Dermis microvascular lymphatic vessel endothelial cell (primary cell): Measurements from ENCODE around the gene DNMT3L. TPM values are rescaled to one million over a fixed set of nuclear protein-coding genes. Genes with fewer than 3 reads are reported as not detected.

Experiments used
- DNase-seq, 2 donors: peaks; one replicate each; pipeline versions ENCODE4 v3.0.0 to v3.0.0-alpha.2; 2010; ENCODE audit warnings: low read depth in 2 of 2
- total RNA-seq: library from RNA; depleted of rRNA; stranded (reverse); fragments of >200 nt; gene quantifications from 2 replicates; pipeline ENCODE4 v1.2.1, GENCODE V29; 2014

The DNMT3L gene
- total RNA-seq, 1 donor from 2014 or later: not detected

DNA sequence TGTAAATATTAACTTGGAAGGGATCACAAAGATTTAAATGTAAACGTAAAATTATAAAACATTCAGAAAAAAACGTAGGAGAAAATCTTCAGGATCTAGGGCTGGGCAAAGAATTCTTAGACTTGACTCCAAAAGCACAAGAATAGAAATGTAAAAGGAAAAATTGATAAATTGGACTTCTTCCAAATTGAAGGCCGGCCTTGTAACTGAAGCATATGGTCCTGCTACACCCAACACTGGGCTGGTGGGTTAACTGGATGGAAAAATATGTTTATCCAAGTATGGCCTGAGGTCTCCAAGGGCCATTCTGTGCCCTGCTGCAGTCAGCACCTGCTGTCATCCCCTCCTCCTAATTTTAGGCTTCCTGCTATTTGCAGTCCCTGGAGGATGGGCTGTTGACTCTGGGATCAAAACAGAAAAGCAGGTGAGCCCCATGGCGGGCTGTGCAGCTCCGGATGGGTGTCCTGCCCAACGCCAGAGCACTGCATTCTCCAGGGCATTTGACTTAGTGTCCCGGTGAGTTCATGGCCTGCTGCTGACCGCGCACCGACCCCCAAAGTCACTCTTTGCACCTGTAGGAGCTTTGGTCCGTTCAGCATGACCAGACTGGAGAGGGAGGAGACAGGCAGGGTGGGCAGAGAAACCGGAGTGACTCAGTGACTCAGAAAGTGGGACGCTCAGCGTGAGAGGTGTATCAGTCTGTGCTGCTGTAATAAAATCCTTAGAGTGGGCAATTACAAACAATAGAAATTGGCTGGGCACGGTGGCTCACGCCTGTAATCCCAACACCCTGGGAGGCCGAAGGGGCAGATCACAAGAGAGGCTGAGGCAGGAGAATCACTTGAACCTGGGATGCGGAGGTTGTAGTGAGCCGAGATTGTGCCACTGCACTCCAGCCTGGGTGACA lies 17.9 kb upstream of the DNMT3L start:
- DNase-seq: no peak

DNA sequence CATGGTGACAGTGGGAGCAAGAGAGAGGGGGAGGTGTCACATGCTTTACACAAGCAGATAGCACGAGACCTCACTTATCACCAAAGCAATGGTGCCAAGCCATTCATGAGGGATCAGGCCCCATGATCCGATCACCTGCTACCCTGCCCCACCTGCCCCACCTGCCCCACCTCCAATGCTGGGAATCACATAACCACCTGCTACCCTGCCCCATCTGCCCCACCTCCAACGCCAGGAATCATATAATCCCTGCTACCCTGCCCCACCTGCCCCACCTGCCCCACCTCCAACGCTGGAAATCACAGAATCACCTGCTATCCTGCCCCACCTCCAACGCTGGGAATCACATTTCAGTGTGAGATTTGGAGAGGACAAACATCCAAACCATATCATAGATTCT lies 13.3 kb upstream of the DNMT3L start:
- no peak for DNase-seq

DNA sequence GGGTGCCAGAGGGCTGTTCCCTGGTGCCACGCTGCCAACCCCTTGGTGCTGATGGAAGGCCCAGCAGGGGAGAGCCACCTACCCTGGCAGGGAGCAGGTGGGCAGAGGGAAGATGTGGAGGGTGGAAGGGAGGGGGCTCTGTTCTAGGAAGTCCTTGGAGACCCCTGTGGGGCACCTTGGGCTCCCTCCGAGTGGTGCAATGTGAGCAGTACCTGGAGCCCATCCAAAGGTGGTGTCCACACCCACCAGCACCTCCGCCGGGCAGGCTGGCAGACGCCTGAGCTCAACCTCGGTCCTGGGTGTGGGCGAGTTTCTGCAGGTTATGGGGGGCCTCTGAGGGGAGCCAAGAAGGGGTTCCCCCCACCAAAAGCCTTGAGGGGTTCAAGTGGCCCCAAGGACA lies 11.3 kb upstream of the DNMT3L start:
- no peak for DNase-seq

DNA sequence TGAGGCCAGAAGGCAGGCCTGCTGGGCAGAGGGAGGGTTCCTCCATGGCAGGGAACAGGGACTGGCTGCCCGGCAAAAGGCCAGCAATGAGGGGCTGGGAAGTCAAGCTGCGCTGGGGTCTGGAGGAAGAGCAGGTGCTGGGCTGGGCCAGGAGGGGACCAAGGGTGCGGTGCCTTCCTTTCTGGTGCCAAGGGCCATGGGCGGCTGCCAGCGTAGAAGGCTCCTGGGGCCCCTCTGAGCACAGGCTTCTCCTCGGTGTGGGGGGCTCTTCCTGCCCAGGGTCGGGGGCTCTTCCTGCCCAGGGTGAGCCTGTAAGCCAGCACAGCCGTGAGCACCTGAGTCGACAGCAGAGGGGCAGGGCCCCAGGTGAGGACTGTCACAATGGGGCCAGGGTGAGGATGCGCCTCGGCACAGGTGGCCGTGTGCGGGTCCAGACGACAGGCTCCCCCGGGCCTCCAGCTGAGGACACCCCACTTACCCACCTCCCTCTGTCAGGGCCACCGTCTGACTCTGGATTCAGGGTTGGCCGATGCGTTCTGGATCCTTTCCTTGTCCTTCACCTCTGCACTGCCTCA lies 10.7 kb upstream of the DNMT3L start:
- DNase-seq: no peak

DNA sequence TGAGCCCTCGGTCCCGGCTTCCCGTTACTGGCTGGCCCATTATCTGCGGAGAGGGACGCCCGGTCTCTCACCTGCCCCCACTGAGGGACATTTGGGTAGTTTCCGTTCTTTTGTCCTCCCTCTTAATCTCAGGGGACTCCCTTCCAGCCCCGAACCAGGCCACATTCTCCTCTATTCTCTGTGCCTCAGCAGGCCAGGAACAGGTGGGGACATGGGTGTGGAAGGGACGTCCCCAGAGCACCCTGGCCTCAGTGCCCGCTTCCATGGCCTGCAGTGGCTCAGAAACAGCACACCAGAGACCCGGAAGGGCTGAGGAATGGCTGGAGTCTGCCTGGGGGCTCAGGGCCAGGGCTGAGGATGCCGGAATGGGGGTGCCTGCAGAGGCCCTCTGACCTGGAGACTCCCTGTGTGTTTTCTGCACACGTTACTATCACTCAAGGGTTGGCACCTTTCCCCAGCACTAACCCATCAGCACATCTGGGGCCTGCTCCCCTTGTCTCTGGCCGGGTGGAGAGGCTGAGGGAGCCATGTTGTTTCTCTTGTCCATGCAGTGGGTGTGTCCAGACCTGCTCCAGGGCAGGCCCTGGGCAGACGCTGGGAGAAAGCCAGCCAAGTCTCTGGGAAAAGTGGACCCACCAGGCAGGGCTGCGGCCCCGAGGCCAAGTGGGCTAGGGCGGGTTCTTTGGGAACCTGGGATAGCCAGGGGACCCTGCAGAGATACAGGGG lies 10.0 kb upstream of the DNMT3L start:
- DNase-seq: no peak

DNA sequence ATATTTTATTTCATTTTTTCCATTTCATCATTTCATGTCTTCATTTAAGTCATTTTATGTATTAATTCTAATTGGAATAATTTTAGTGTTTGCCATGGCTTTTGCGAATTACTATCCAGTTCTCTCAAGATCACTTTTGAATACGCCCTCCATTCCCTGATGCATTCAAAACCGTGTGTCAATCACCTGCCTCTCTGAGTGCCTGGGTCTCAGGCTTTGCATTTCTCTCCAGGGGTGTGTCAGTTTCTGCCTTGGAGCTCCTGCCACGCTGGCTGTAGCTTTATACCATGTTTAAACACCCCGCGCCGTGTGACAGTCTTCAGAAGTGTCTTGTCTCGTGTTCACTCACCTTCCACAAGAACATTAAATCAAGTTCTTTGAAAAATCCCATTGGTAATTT lies 7.4 kb upstream of the DNMT3L start:
- no peak for DNase-seq

DNA sequence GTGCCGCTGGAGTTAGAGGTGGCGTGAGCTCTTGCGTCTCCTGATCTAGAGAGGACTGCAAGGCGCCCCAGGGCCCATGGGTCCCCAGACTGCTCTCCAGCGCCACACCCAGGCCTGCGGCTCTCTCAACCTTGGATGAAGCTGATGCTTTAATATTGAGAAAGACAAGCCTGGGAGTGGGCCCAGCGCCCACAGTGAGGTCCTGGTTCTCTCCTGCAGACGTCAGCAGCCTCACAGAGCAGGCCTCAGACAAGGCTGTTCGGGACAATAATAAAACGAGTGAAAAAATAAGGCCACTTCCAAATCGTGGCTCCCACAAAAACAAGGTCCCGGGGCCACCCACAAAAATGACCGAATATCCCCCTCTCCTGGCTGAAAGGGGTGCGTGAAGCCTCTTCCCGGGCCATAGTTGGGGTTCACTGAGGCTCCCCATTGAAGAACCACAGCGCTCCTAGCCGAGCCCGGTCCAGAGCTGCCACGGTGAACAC lies 6.0 kb upstream of the DNMT3L start:
- peak in 1 of 2 donors; percentile 9 for DNase-seq

DNA sequence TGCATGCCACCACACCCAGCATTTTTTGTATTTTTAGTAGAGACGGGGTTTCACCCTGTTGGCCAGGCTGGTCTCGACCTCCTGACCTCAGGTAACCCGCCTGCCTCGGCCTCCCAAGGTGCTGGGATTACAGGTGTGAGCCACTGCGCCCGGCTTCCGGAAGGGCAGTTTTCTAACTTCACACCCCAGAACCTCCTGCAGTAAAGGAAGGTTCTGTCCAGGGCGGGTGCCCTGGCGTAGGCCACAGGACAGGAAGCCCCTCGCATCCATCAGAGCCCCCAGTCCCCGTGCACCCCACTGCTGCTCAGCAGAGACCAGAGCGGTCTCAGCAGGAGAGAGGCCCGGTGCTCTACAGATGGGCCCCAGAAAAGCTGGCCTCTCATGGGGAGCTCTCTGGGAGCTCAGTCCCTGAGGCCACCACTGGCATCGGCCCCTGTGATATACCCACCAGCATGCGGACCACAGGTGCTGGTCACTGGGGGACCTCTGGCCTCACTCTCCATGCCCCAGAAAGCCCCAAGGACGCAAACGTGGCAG lies 4.1 kb upstream of the DNMT3L start:
- no peak for DNase-seq

DNA sequence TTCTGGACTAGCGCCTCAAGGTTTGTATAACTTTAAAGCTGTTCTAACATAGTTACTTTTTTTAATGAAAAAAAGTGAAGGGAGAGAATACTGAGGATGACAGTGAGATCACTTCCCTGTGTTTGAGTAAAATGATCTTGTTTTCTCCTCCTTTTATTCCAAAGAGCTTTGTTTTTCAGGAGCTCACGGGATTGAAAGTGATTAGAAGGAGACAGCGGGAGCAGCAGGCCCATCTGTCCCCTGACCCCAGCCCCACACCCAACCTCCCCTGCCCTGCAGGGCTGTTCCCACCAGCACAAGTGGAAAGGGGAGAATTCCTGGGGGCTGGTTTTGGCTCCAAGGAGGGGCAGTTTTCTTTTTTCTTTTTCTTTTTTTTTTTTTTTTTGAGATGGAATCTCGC lies 2.1 kb upstream of the DNMT3L start:
- DNase-seq: no peak

DNA sequence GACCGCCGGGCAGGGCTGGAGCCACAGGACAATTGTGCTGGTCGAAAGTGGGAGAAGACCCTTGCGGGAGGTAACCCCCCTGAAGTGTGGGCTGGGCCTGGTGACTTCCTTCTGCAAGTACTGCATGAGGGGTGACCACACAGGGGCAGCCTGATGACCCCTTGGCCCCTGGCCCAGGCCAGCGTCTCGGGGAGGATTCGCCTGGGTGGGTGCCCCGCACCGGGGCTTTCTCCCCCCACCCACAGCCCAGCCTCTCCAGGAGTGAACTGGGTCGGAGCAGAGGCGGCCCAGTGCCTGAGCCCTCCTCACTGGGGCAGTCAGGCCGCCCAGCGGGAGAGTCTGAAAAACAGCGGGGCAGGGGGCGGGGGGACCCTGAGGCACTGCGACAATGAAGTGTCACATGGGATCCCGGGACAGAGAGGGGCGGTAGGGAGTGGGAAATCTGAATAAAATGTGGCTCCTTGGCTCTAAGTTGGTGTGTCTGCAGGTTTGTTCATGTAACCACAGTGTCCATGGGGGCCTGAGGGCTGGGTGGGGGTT lies 1.6 kb upstream of the DNMT3L start:
- no peak for DNase-seq

DNA sequence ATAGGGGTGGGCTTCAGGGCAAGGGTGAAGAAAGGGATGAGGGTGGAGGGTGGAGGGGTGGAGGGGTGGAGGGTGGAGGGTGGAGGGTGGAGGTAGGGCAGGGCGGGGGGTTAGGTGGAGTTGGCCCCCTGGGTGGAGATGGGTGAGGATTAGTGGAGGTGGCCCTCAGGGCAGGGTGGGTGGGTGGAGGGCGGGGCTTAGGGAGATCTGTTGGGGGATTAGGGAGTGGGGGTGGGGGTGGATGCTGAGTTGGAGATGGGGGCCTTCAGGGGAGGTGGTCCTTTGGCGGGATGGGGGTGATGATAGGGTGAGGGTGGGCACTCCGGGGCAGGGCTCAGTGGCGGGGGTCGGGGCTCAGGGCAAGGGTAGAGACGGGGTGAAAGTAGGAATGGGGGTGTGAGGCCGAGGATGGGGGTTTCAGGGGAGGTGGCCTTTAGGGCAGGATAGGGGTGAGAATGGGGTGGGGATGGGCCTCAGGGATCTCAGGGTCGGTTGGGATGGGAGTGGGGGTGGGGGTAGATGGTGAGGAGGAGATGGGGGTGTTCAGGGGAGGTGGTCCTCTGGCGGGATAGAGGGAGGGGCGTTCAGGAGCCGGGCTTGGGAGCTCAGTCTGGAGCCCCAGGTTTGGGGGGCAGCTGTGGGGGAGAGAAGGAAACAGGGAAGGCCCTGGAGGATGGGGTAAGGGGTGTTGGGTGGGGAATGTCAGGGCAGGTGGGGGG lies 800 bp upstream of the DNMT3L start:
- no peak for DNase-seq

DNA sequence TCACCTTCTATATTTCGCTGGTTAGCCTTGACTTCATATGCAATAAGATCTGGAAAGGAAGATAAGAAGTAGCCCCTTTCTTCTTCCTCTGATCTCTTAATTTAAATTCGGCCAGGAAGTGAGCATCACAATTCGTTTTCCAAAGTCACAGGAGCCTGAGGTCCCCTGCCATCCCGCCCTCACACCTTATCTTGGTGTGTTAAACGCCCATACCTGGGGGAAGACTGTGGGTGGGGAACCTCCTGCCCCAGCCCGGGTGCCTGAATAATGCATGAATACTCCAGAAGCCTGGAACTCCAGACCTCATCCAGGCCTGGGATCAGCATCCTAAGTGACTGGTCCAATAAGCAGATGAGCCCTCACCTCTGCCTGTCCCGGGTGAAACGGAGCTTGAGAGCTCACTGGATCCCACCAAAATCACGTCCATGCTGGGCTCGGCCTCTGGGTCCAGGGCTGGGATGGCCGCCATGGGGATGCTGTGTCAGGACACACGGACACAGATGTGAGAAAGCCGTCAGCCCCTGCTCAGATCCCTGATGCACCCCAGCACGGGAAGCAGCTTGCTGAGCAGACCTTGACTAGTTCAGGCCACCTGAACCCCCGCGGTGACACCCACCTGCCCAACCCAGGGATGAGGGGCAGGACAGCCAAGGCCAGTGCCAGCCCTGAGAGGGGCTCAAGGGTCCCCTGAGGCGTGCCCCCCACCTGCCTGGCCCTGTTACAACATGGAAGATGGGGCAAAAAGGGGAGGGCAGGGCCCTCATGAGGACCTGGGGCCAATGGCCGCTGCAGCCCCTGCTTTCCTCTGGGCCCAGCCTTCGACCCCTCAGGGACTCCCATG lies 686 bp downstream of the DNMT3L start:
- DNase-seq: no peak

DNA sequence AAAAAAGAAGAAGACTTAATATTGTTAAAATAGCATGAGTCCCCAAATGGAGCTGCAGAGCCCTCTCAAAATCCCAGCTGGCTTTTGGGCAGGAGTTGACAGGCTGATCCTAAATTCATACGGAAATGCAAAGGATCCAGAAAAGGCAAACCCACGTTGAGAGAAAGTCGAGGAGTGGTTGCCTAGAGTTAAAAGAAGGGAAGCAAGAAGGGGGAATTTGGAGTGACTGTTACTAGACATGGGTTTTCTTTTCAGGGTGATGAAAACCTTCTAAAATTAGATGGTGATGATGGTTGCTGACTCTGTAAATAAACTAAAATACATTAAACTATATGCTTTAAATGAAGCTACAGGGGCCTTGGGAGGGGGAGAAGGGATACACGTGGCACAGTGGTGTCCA lies 1.6 kb downstream of the DNMT3L start:
- DNase-seq: no peak

DNA sequence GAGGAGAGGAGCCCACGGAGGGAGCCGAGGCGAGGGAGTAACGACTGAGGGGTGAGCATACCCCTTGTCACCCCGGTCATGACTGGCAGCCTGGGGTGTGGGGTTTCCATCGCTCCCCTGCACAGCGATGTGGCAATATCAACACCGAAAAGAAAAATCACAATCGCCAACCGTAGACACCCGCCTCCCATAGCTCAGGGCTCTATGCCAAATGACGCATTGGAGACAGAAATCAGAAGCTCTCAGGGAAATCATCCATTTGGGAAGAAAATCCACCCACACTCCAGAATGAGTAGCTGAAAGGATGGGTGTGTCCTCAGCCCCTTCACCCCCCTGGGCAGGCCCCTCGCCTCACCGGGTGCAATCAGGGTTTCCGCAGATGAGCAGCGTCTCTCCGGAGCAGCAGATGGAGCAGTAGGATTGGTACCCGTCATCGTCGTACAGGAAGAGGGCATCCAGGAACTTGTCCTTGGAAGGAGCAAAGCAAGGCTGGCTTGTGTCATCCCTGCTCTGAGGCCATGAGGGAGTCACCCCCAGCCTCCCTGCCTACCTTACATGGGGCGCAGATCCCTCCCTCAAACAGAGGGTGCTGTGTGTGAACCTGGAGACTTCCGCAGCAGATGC lies 2.5 kb downstream of the DNMT3L start:
- DNase-seq: no peak

DNA sequence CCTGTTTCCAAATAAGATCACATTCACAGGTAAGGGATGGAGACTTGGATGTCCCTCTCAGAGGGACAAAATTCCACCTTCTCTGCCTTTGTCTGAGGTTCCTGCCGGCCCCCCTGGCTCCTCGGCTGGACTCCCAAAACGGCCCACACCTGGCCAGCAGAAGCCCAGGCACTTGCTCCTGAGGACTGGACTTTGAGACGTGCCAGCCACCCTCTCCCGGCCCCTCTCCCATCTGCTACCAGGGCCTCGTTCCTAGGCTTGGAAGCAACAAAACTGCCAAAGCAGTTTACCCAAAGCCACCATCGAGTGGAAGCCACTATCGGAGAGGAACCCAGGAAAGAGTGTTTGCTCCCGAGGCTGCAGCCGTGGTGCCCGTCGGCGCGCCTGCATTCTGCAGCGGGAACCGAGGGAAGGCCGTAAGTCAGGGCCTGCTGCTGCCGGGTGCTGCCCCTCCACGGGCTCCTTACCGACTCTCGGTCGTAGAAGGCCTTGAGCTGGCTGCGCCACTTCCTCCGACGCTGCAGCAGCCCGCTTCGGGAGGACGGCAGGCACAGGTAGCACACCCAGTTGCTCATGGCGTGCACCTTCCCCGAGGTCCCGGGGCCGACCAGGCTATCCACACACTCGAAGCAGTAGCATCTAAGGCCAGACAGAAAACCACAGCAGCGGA lies 3.5 kb downstream of the DNMT3L start:
- no peak for DNase-seq

DNA sequence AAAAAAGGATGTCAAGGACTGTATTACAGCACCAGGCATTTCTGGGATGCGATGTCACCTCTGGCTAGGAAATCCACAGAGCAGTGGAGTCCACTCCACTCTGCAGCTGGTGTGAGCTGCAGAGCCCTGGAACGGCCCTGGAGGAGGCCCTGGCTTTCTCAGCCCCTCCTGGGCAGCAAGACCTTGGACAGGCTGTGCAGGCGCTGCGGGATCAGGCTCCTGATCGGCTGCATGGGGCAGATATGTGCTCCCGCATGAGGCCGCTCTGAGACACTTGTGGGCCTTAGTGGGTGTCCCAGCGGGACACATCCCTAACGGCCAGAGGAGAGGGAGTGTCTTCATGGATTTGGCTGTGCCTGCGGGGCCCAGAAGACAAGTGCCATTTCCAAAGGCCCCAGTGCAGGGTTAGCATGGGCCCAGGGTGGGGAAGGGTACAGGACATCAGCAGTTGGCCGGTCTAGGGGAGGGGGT lies 6.2 kb downstream of the DNMT3L start:
- DNase-seq: no peak

DNA sequence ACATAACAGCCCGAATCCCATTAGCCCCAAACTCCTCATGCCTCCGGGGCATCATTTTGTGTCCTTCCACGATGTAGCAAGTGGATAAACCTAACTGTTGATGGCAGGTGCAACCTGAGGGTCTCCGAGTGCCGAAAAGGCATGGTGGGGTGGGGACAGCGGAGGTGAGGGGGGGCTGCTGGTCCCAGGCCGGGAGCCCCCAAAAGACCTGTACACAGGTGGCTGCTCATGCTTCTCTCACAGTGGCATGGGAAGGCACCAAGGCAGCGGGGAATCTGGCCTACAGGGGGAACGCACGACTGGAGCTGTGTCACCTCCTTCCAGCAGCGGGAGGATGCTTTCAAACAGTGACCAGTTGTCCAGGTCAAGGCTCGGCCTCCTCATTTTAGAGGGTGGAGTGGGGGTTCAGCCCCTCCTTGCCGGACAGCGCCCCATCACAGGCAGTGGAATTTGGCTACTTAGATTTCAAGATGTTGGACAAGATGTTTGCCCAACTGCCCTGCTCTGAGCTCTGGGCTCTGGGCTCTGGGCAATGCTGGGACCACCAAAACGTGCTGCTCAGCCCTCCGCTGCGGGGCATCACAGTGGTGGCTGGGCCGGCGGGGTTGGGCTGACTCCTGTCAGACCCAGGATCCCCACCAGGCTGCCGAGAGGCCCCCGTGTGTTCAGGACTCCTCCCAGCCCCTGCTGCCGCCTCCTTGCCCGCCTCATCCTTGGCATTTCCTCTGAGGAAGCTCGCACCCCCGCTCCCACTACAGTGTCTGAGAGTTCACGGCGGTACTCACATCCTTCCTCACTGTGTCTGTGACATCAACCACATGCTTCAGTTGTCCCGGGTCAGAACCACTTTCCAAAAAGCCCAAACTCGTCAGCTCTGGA lies 7.6 kb downstream of the DNMT3L start:
- peak in 1 of 2 donors; percentile 17 for DNase-seq
